ENCODE data around the gene CYP2R1. TPM values are rescaled to one million over a fixed set of nuclear protein-coding genes. Genes with fewer than 3 reads are reported as not detected.

The CYP2R1 gene
- total and polyA plus RNA-seq, 2 of the 8 experiments (the other 6 are each of a cell fraction or from before 2014, with no cell fraction given): 8.3 to 12.9 TPM

DNA sequence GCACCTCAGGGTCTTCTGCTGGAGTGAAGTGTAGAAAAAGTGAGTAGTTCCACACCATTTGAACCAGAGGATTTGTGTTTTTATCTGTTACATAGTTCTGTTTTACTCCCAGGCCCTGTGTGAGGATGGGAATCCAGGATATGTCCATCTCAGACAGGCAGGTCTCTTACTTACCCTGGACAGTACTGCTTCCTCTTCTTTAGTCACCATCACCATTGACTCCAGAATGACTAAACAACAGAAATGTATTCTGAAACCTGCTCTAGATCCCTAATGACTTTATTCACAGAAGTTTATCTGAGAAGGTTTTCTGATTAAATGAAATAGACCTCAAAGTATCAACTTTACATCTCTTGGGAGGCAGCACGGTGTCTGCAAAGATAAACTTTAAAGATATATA, 33.6 kb downstream of the CYP2R1 start:
- WGBS, 2 experiments (ENCODE audit: extremely low coverage in 1 of 2, insufficient coverage in 1 of 2, insufficient read length in 1 of 2, insufficient replicate concordance in 2 of 2, low coverage in 1 of 2, low lambda C conversion rate in 2 of 2, missing lambda C conversion rate in 1 of 2): 83% methylated on average over 1 of the region's 1 CpG; no CpG with 5 or more reads in 1 of the 2 experiments
- FAIRE-seq: no peak

More for the DNA sequence above, 33.6 kb downstream of the CYP2R1 start:
- Histone ChIP-seq H2BK12ac (ENCODE audit: low read depth, low read length) (no peak overlapping the region), H4K5ac (ENCODE audit: insufficient read length, low read depth, low read length) (no peak overlapping the region), H3K4me1 (replicated peaks in 1 of 4; ENCODE audit: control insufficient read depth in 3 of 4, insufficient read depth in 4 of 4, low read length in 3 of 4) (no peaks in the 10 kb centered on the region), H4K8ac (ENCODE audit: extremely low read depth, insufficient read depth, low read length) (no peak overlapping the region), H3K18ac (ENCODE audit: extremely low read depth, low read length) (no peak overlapping the region), H3K14ac (ENCODE audit: insufficient read length) (no peak overlapping the region), H2AK5ac (ENCODE audit: low read depth, low read length) (no peak overlapping the region), H4K91ac (replicated peaks; ENCODE audit: insufficient read length, low read length) (no peak overlapping the region), H3K79me2 (ENCODE audit: control insufficient read depth in 1 of 2, insufficient read depth in 2 of 2, low read length in 2 of 2) (no peaks in the 10 kb centered on the region), H3K79me1 (ENCODE audit: low read depth, low read length) (no peaks in the 10 kb centered on the region), H2BK120ac (replicated peaks; ENCODE audit: low read depth, low read length) (no peak overlapping the region), H2BK20ac (ENCODE audit: low read length) (no peak overlapping the region), H2BK5ac (ENCODE audit: low read depth, low read length) (no peak overlapping the region), H3K56ac (replicated peaks; ENCODE audit: insufficient read length, low read depth, low read length) (no peak overlapping the region), H3K4ac (replicated peaks; ENCODE audit: insufficient read length, low read depth, low read length) (no peak overlapping the region), H3K9ac (replicated peaks in 1 of 4; ENCODE audit: extremely low read depth in 1 of 4, low read depth in 3 of 4, low read length in 3 of 4) (no peak overlapping the region), H3K27me3 (replicated peaks in 1 of 4; ENCODE audit: control insufficient read depth in 3 of 4, extremely low read depth in 1 of 4, insufficient read depth in 3 of 4, low read length in 3 of 4) (no peaks in the 10 kb centered on the region), H2AFZ (ENCODE audit: low read length) (no peak overlapping the region), H3K27ac (ENCODE audit: low read depth, low read length) (no peak overlapping the region), H3K4me3 (ENCODE audit: extremely low read depth in 1 of 4, insufficient read depth in 2 of 4, low read depth in 3 of 4, low read length in 4 of 4) (no peak overlapping the region), H2BK15ac (ENCODE audit: low read length) (no peak overlapping the region), H3K23ac (ENCODE audit: insufficient read length) (no peak overlapping the region), H3K23me2 (ENCODE audit: low read depth, low read length) (no peaks in the 10 kb centered on the region), H4K20me1 (replicated peaks in 1 of 2; ENCODE audit: control insufficient read depth in 1 of 2, insufficient read depth in 2 of 2, low read length in 2 of 2) (no peaks in the 10 kb centered on the region), H3K9me3 (ENCODE audit: insufficient read depth in 2 of 2, low read depth in 1 of 2, low read length in 1 of 2) (no peaks in the 10 kb centered on the region), H3K4me2 (ENCODE audit: insufficient read depth in 1 of 2, low read depth in 2 of 2, low read length in 2 of 2) (no peak overlapping the region), H3K36me3 (ENCODE audit: control insufficient read depth in 2 of 4, insufficient read depth in 4 of 4, low read length in 3 of 4) (no peaks in the 10 kb centered on the region)
- ChIA-PET CTCF (ENCODE audit: partially characterized antibody) (interaction anchor here (0.6 kb wide), 1 partner anchor 30 kb away, joined by 3 read pairs; no protein-coding TSS in a partner anchor), POLR2A (ENCODE audit: partially characterized antibody) (no interaction called here)
- DNase-seq (ENCODE audit: low read depth in 1 of 2, low spot score in 2 of 2): no peak
- TF ChIP-seq CBX8 (IDR thresholded peaks at IDR 0.05; ENCODE audit: borderline replicate concordance, low read depth, low read length) (no peak), TCF12 (IDR thresholded peaks at IDR 0.05; ENCODE audit: low read depth, low read length) (no peak), SUZ12 (IDR thresholded peaks at IDR 0.05; ENCODE audit: low read length) (no peak)
